SK-N-SH (cell line): ENCODE results near the gene WNK2.

Experiments used
- EZH2phosphoT487 ChIP-seq: fragments of 200-600 bp; sonication (generic); IDR thresholded peaks from 2 replicates; pipeline ENCODE4 v1.6.1; 2017; ENCODE audit warnings: low read depth, mixed run types, mild to moderate bottlenecking, antibody characterized with exemption, moderate library complexity, borderline replicate concordance
- FOXJ3 ChIP-seq: sonication (generic); formaldehyde crosslinking; IDR thresholded peaks from 2 replicates; pipeline ENCODE4 v1.5.1; 2020; ENCODE audit warnings: mild to moderate bottlenecking, missing genetic modification reagents
- JUND ChIP-seq: IDR thresholded peaks from 2 replicates; pipeline ENCODE4 v1.4.0; 2012
- MXI1 ChIP-seq: IDR thresholded peaks from 2 replicates; pipeline ENCODE4 v1.6.1; 2012; ENCODE audit warnings: mild to moderate bottlenecking, low read depth, low read length, improper control_type of control experiment
- POLR2AphosphoS5 ChIP-seq: IDR thresholded peaks from 2 replicates; pipeline ENCODE4 v1.6.1; 2012; ENCODE audit warnings: low read depth, low read length
- RCOR1 ChIP-seq: fragments of 150-350 bp; IDR thresholded peaks from 2 replicates; pipeline ENCODE4 v1.6.1; 2017; ENCODE audit warnings: antibody characterized with exemption, low read length
- RFX5 ChIP-seq: IDR thresholded peaks from 2 replicates; pipeline ENCODE4 v1.6.1; 2012; ENCODE audit warnings: mild to moderate bottlenecking, improper control_type of control experiment, low read length
- RXRA ChIP-seq: IDR thresholded peaks from 2 replicates; pipeline ENCODE4 v1.4.0; 2012; ENCODE audit warnings: low read depth, mild to moderate bottlenecking, borderline replicate concordance
- TCF12 ChIP-seq: IDR thresholded peaks from 2 replicates; pipeline ENCODE4 v1.4.0; 2012
- YY1 ChIP-seq: IDR thresholded peaks from 2 replicates; pipeline ENCODE4 v1.4.0; 2012; ENCODE audit warnings: low read depth, mild to moderate bottlenecking
- TF ChIP-seq, protein P1 (sequence below): fragments of 200-600 bp; sonication (generic); IDR thresholded peaks from 2 replicates; pipeline ENCODE4 v1.6.1; 2017; ENCODE audit warnings: antibody characterized with exemption, mild to moderate bottlenecking, moderate library complexity
- TF ChIP-seq, protein P2 (sequence below): IDR thresholded peaks from 2 replicates; pipeline ENCODE4 v1.4.0; 2012; ENCODE audit warnings: low read depth, borderline replicate concordance

DNA sequence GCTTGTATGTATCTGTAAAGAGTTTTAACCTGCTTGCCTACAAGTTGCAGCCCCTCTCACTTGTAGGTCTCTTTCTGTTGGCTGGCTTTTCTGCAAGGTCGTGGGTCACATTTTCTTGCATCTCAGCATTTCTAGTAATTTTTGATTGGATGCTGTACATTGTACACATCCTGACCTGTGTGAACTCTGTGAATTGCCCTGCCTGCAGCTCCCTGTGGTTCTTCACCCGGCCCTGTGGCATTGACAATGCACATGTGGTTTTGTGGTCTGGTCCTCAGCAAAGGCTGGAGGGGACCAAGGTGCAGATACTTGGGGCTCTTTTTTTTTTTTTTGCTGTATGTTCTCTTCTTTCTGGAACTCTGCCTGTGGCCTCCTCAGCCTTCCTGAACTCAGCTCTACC, 53.6 kb downstream of the WNK2 start:
- TF ChIP-seq, protein P1, sequence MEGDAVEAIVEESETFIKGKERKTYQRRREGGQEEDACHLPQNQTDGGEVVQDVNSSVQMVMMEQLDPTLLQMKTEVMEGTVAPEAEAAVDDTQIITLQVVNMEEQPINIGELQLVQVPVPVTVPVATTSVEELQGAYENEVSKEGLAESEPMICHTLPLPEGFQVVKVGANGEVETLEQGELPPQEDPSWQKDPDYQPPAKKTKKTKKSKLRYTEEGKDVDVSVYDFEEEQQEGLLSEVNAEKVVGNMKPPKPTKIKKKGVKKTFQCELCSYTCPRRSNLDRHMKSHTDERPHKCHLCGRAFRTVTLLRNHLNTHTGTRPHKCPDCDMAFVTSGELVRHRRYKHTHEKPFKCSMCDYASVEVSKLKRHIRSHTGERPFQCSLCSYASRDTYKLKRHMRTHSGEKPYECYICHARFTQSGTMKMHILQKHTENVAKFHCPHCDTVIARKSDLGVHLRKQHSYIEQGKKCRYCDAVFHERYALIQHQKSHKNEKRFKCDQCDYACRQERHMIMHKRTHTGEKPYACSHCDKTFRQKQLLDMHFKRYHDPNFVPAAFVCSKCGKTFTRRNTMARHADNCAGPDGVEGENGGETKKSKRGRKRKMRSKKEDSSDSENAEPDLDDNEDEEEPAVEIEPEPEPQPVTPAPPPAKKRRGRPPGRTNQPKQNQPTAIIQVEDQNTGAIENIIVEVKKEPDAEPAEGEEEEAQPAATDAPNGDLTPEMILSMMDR, result no peak
- TF ChIP-seq POLR2AphosphoS5 (no peak), FOXJ3 (CRISPR knock-in tag) (no peak), RXRA (no peak), EZH2phosphoT487 (no peak), MXI1 (no peak), TCF12 (no peak), JUND (no peak), RFX5 (no peak), YY1 (no peak), RCOR1 (no peak)
- TF ChIP-seq, protein P2, sequence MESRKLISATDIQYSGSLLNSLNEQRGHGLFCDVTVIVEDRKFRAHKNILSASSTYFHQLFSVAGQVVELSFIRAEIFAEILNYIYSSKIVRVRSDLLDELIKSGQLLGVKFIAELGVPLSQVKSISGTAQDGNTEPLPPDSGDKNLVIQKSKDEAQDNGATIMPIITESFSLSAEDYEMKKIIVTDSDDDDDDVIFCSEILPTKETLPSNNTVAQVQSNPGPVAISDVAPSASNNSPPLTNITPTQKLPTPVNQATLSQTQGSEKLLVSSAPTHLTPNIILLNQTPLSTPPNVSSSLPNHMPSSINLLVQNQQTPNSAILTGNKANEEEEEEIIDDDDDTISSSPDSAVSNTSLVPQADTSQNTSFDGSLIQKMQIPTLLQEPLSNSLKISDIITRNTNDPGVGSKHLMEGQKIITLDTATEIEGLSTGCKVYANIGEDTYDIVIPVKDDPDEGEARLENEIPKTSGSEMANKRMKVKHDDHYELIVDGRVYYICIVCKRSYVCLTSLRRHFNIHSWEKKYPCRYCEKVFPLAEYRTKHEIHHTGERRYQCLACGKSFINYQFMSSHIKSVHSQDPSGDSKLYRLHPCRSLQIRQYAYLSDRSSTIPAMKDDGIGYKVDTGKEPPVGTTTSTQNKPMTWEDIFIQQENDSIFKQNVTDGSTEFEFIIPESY, result no peak
